ENCODE results near the gene PSMD12. TPM values are rescaled to one million over a fixed set of nuclear protein-coding genes. Genes with fewer than 3 reads are reported as not detected.

PSMD12 gene
- total RNA-seq, 1 donor from 2014 or later = 36.4 TPM

DNA sequence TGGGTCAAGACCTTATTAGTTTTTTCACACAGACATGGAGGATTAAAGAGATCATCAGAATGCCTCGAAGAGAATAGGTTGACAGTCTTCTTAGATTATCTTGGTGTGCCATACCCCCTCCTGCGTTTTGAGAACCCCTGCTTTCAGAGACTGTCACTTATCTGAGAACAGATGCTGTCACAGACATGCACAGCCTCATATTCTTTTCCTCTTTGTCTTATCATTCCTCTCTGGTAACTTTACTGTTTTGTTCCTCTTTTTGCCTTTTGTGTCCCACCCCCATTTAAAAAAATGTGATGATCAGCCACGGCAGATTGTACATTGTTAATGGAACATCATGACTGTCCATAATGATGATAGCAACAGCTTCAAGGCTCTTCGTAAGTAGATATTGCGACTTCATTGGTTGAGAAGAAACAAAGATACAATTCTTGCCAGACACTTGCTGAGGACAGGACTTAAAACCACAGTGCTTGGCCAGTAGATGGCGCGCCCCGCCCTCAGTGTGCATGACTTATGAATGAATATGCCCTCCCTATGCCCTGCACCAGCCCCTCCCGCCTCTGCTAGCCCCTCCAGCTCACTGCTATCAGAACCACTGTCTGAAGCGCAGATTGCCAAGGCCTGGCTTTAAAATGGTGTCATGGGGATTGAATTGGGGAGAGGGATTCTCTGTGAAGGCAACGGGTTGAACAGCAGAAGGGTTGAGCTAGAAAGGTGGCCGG is 8.1 kb upstream of the PSMD12 start:
- H3K4me1 Mint-ChIP-seq (ENCODE audit: unreplicated experiment) = peaks cover 30% of the 10 kb centered on the region
- H3K27ac Mint-ChIP-seq (ENCODE audit: unreplicated experiment) = peak overlapping the region; percentile 39
- no peaks in the 10 kb centered on the region for H3K9me3 Mint-ChIP-seq (ENCODE audit: unreplicated experiment)
- peak; percentile 93 for DNase-seq (ENCODE audit: extremely low spot score, unreplicated experiment)
- H3K36me3 Mint-ChIP-seq (ENCODE audit: unreplicated experiment) = no peaks in the 10 kb centered on the region
- no peaks in the 10 kb centered on the region for H3K27me3 Mint-ChIP-seq (ENCODE audit: unreplicated experiment)
- peak overlapping the region; percentile 23 for H3K4me3 Mint-ChIP-seq (ENCODE audit: unreplicated experiment)
- TF ChIP-seq, protein P1, sequence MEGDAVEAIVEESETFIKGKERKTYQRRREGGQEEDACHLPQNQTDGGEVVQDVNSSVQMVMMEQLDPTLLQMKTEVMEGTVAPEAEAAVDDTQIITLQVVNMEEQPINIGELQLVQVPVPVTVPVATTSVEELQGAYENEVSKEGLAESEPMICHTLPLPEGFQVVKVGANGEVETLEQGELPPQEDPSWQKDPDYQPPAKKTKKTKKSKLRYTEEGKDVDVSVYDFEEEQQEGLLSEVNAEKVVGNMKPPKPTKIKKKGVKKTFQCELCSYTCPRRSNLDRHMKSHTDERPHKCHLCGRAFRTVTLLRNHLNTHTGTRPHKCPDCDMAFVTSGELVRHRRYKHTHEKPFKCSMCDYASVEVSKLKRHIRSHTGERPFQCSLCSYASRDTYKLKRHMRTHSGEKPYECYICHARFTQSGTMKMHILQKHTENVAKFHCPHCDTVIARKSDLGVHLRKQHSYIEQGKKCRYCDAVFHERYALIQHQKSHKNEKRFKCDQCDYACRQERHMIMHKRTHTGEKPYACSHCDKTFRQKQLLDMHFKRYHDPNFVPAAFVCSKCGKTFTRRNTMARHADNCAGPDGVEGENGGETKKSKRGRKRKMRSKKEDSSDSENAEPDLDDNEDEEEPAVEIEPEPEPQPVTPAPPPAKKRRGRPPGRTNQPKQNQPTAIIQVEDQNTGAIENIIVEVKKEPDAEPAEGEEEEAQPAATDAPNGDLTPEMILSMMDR (IDR thresholded peaks at IDR 0.05) = peak; percentile 93

DNA sequence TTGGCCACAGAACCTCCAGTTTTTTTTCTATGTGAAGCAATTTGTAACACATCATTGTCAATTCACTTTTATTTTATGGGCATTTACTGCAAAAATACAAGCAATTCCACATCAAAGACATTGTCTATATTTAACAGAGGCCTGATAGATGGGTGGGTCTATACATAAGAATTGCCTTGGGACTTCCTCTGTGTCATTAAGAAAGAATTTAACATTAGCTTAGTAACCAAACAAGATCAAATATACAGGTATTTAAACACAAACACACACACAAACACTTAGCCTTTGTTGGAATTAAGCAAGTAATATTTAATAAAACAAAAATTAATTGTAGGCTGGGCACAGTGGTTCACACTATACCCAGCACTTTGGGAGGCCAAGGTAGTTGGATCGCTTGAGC is 6.4 kb upstream of the PSMD12 start:
- no peak overlapping the region for H3K4me3 Mint-ChIP-seq (ENCODE audit: unreplicated experiment)
- no peaks in the 10 kb centered on the region for H3K9me3 Mint-ChIP-seq (ENCODE audit: unreplicated experiment)
- H3K36me3 Mint-ChIP-seq (ENCODE audit: unreplicated experiment) = no peaks in the 10 kb centered on the region
- H3K27ac Mint-ChIP-seq (ENCODE audit: unreplicated experiment) = no peak overlapping the region
- TF ChIP-seq, protein P1 (IDR thresholded peaks at IDR 0.05) = no peak
- no peak for DNase-seq (ENCODE audit: extremely low spot score, unreplicated experiment)
- no peaks in the 10 kb centered on the region for H3K27me3 Mint-ChIP-seq (ENCODE audit: unreplicated experiment)
- peaks cover 24% of the 10 kb centered on the region for H3K4me1 Mint-ChIP-seq (ENCODE audit: unreplicated experiment)

DNA sequence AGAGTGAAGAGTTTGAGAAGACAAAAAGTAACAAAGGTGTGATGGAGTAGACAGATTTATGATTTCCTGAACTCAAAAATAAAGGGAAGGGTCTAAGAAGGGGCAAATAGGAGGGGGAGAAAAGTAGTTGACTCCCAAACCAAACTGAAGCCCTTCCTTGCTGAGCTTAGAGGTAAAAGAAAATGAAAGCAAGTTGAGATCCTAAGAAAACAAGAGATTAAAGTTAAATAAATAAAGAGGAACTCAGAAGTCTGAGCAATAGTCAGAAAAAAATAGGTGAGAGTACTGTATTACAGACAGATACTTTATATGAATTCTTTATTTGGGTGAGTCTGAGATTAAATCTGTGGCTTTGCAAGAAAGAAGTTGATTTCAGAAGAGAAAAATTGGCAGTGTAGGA is 3.3 kb upstream of the PSMD12 start:
- H3K27ac Mint-ChIP-seq (ENCODE audit: unreplicated experiment) = no peak overlapping the region
- H3K4me1 Mint-ChIP-seq (ENCODE audit: unreplicated experiment) = peaks cover 24% of the 10 kb centered on the region
- no peaks in the 10 kb centered on the region for H3K9me3 Mint-ChIP-seq (ENCODE audit: unreplicated experiment)
- TF ChIP-seq, protein P1 (IDR thresholded peaks at IDR 0.05) = no peak
- no peaks in the 10 kb centered on the region for H3K36me3 Mint-ChIP-seq (ENCODE audit: unreplicated experiment)
- H3K27me3 Mint-ChIP-seq (ENCODE audit: unreplicated experiment) = no peaks in the 10 kb centered on the region
- no peak for DNase-seq (ENCODE audit: extremely low spot score, unreplicated experiment)
- H3K4me3 Mint-ChIP-seq (ENCODE audit: unreplicated experiment) = no peak overlapping the region

DNA sequence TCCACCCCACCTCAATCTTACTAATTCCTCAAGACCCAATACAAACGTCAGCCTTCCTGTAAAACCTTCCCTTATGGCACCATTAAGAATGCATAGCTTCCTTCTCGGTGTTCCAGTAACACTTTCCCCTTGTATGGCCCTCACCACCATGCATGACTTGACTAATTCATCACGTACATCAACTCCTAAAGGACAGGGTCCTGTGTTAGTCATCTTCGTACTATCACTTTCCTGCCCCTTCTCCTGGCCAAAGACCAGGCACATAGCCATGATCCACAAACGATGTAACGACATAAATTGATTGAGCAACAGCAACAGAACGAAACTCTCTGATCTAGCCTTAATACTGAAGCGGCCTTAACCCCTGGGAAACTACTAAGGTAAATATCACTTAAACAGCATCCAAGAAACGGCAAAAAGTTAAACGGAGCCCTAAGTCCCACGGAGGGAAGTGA is 612 bp downstream of the PSMD12 start:
- no peaks in the 10 kb centered on the region for H3K9me3 Mint-ChIP-seq (ENCODE audit: unreplicated experiment)
- peaks cover 9% of the 10 kb centered on the region for H3K36me3 Mint-ChIP-seq (ENCODE audit: unreplicated experiment)
- H3K27ac Mint-ChIP-seq (ENCODE audit: unreplicated experiment) = peak overlapping the region; percentile 93
- peak overlapping the region; percentile 92 for H3K4me3 Mint-ChIP-seq (ENCODE audit: unreplicated experiment)
- H3K4me1 Mint-ChIP-seq (ENCODE audit: unreplicated experiment) = peaks cover 39% of the 10 kb centered on the region
- H3K27me3 Mint-ChIP-seq (ENCODE audit: unreplicated experiment) = no peaks in the 10 kb centered on the region
- TF ChIP-seq, protein P1 (IDR thresholded peaks at IDR 0.05) = no peak
- no peak for DNase-seq (ENCODE audit: extremely low spot score, unreplicated experiment)

DNA sequence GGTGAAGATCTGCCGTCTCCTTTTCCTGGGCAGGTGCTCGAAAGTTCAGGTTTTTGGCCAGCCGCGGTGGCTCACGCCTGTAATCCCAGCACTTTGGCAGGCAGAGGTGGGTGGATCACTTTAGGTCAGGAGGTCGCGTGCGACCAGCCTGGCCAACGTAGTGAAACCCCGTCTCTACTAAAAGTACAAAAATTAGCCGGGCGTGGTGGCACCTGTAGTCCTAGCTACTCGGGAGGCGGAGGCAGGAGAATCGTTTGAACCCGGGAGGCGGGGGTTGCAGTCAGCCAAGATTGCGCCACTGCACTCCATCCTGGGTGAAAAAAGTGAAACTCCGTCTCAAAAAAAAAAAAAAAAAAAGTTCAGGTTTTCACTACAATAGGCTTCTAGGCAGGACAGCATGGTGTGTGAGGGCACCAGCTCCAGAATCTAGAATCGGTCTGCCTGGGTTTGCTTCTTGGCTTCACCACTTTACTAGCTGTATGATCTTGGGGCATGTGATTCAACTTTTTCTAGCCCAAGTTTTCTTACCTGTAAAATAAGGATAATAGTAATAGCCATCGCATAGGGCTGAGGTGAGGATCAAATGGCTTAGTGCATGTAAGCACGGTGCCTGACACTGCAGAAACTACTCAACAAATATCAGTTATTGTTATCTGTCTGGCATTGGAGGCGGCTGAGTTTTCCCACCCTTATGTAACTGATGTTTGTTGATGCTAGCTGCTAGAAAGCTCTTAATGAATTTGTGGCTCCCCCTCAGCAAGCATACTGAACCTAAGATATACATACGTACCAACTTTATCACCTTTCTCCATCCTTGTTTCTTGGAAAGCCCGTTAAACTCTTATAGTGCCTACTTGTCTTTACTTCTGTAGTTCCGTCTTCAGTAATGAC is 1.3 kb downstream of the PSMD12 start:
- H3K27ac Mint-ChIP-seq (ENCODE audit: unreplicated experiment) = peak overlapping the region; percentile 93
- peaks cover 39% of the 10 kb centered on the region for H3K4me1 Mint-ChIP-seq (ENCODE audit: unreplicated experiment)
- peaks cover 9% of the 10 kb centered on the region for H3K36me3 Mint-ChIP-seq (ENCODE audit: unreplicated experiment)

More for the DNA sequence above, 1.3 kb downstream of the PSMD12 start:
- H3K4me3 Mint-ChIP-seq (ENCODE audit: unreplicated experiment) = peak overlapping the region; percentile 92
- H3K27me3 Mint-ChIP-seq (ENCODE audit: unreplicated experiment) = no peaks in the 10 kb centered on the region
- no peaks in the 10 kb centered on the region for H3K9me3 Mint-ChIP-seq (ENCODE audit: unreplicated experiment)
- TF ChIP-seq, protein P1 (IDR thresholded peaks at IDR 0.05) = no peak
- DNase-seq (ENCODE audit: extremely low spot score, unreplicated experiment) = peak; percentile 60

Measured in osteocyte (in vitro differentiated cells).